ENCODE data around the gene NINL.

GRCh38 chr20:25503936-25504335 lies 81.4 kb downstream of the NINL start:
- TF ChIP-seq RAD21 (IDR thresholded peaks at IDR 0.05) (no peak), MAX (IDR thresholded peaks at IDR 0.05) (no peak), CTCF (IDR thresholded peaks at IDR 0.05; ENCODE audit: low read depth, low read length, missing input control) (no peak), TAF1 (conservative IDR thresholded peaks at IDR 0.05) (no peak), ATF3 (IDR thresholded peaks at IDR 0.05) (no peak), HNF4G (IDR thresholded peaks at IDR 0.05) (no peak), SP1 (IDR thresholded peaks at IDR 0.05) (no peak), EGR1 (IDR thresholded peaks at IDR 0.05; ENCODE audit: low read depth in 2 of 2) (no peak), JUND (IDR thresholded peaks at IDR 0.05) (no peak)

Data from liver (tissue), 3 donors.